Smooth muscle cell of the brain vasculature (primary cell): ENCODE data around the gene SMAD3.
"Not testable (repeated sequence)": the region's sequence is repeated elsewhere in the genome, so short reads cannot be mapped to it uniquely, and the experiment has no call there.

Experiments
- DNase-seq: peaks from one replicate; pipeline ENCODE4 v3.0.0-alpha.2; 2012; ENCODE audit warnings: low read depth, low spot score

The SMAD3 gene

GRCh38 chr15:67065531-67066005 is at the start of gene SMAD3:
Gene SMAD3 (plus strand): TSS chr15:67065602. CDS start chr15:67066155, 553 bp downstream.
- peak; percentile 83 for DNase-seq

- no peak for DNase-seq
These were observed 48.1 kb upstream of the SMAD3 start for GRCh38 chr15:67017311-67017710.

- no peak for DNase-seq
These were observed 47.4 kb upstream of the SMAD3 start for GRCh38 chr15:67018026-67018425.

DNA sequence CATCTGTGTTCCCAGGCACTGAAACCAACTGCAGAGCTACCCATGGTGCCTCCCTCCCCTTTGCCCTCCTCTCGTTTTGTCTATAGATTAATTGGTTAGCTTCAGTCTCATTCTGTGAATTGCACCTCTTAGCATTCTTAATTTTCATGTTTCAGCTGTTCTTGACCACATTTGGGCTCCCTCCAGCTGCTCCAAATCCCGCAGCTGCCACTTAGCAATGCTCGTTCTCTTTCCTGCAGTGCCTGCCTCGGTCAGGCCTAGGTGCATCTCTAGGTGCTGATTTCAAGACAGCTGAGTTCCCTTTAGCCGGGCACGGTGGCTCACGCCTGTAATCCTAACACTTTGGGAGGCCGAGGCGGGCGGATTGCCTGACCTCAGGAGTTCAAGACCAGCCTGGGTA is 47.0 kb upstream of the SMAD3 start:
- DNase-seq, result no peak

DNA sequence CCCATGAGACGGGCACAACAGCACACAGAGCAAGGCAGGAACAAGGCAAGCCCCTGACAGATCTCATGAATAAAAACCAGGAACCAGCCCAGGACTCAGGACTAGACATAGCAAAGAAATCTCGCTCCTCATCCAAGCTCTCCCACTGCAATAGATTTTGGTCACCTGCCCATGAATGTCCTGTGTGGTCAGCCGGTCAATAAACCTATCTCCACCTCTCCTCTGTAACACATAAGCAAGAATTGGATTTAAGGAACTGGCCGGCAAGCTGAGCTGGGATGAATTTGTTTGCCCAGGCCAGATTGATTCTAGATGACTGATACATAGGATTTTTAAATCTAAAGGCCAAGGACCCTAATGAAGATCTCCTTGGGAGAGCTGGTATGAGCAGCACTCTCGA is 46.3 kb upstream of the SMAD3 start:
- no peak for DNase-seq

- DNase-seq, result no peak
These were observed 45.4 kb upstream of the SMAD3 start for GRCh38 chr15:67019884-67020520.

DNA sequence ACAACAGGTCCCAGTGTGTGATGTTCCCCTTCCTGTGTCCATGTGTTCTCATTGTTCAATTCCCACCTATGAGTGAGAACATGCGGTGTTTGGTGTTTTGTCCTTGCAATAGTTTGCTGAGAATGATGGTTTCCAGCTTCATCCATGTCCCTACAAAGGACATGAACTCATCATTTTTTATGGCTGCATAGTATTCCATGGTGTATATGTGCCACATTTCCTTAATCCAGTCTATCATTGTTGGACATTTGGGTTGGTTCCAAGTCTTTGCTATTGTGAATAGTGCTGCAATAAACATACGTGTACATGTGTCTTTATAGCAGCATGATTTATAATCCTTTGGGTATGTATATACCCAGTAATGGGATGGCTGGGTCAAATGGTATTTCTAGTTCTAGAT is 44.7 kb upstream of the SMAD3 start:
- not testable (repeated sequence) for DNase-seq

DNA sequence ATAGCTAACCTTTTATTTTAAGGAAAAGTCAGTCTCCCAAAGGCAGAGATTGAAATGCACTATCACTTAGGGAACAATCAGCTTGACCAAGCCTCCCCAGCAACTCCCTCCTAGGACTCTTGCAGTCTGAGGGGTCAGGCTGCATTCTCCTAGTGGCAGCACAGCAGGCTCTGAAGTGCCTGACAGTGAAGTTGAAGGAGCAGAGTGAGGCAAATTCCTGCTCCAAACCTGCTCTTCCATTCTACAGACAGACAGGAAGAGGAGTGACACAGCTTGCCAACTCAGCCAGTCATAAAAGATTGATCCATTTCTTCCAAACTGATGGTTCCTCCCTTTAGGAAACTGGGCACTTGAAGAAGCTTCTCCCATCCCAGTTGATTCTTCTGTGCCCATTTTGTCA is 43.9 kb upstream of the SMAD3 start:
- DNase-seq, result no peak

GRCh38 chr15:67022587-67023105 is 42.8 kb upstream of the SMAD3 start:
- DNase-seq, result no peak

GRCh38 chr15:67023517-67024313 is 41.7 kb upstream of the SMAD3 start:
- no peak for DNase-seq

DNA sequence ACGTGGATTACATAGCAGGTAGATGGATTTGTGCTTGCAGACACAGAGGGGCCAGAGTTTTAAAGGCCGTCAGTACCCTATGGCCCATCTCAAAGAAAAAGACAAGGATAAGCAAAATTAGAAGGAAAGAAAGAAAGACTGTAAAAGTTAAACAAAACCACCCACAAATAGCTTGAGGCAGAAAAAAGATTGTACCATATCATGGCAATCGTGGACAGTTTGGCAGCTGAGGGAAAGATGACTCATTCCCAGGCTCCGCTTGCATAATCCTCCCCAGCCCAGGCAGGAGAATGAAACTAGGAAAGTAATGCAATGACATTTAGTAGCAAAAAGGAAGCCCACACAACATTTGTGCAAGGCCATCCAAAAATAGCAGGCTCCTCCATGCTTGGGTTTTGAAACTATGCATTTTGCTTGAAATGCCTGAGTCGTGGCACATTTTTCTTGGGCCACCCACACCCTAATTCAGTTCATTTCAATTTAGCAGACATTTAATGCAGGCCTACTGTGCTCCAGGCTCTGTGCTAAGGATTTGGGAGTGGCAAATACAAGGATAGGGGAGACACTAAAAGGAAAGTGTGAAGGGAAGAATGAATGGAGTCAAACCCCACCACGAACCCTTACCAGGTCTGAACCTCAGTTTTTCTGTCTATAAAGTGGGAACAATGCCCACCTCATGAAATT is 40.9 kb upstream of the SMAD3 start:
- DNase-seq, result peak; percentile 83

- DNase-seq, result no peak
These were observed 40.4 kb upstream of the SMAD3 start for GRCh38 chr15:67024998-67025368.

- DNase-seq, result no peak
These were observed 39.4 kb upstream of the SMAD3 start for GRCh38 chr15:67025719-67026609.

- DNase-seq, result no peak
These were observed 38.8 kb upstream of the SMAD3 start for GRCh38 chr15:67026610-67026967.

- DNase-seq, result not testable (repeated sequence)
These were observed 37.0 kb upstream of the SMAD3 start for GRCh38 chr15:67028440-67028839.

DNA sequence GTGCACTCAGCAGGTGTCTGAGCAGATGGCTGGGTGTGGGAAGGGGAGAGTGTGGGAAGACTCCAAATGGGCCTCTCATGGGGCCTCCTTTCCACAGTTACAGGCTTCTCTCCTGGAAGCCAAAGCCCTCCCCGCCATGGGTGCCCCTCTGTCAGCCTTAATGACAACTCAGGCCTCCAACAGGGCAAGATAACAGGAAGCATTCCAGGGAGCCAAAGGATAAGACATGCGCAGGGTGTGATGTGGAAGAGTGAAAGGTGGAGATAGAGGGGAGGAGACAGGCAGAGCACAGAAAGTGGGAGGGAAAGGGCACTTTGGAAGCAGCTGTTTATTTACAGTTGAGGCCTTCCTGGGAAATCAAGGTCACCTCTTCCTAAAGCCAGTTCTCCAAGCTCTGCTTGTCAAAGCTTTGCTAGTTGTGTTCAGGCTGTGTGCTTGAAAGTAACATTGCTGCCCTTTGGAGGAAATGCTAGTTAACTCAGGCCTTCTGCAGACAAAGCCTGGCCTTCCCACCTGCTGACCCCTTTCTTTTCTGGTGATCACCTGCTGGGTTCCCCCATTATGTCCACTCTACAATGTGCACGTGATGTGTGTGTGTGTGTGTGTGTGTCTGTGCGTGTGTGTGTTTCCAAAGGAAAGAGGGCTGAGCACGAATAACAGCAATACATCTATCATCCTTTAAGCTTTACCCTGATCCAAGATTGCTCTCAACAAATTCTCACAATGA is 35.2 kb upstream of the SMAD3 start:
- no peak for DNase-seq

DNA sequence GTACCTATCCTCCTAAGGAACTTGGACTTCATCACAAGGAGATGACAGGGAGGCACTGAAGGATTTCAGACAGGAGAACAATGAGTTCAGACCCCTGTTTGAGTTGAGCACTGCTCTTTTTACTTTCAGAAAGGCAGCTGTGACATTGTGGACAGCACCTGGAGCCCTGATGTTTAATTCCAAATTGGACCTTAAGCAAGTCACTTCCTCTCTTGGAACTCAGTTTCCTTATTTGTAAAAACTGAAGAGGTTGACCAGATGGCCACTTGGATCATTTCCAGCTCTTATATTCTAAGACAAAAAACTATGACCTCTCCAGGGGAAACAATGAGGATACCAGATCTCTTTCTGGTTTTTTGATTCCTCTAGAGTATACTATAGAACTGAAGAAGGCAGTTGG is 34.1 kb upstream of the SMAD3 start:
- no peak for DNase-seq

DNA sequence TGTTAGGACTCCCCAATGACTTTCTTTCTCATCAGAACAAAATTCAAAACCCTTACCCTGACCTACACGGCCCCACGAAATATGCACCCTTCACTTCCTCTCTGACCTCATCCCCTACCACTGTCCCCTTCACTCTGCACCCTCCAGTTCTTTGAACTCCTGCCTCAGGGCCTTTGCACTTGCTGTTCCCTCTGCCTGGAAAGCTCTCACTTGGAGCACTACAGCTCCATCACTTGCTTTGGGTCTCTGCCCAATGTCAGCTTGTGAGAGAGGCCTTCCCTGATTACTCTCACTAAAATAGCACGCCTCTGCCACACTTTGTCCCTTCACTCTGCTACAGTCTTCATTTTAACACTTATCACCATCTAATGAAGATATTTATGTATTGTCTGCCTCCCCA is 32.8 kb upstream of the SMAD3 start:
- no peak for DNase-seq

- no peak for DNase-seq
These were observed 32.4 kb upstream of the SMAD3 start for GRCh38 chr15:67033012-67033411.

DNA sequence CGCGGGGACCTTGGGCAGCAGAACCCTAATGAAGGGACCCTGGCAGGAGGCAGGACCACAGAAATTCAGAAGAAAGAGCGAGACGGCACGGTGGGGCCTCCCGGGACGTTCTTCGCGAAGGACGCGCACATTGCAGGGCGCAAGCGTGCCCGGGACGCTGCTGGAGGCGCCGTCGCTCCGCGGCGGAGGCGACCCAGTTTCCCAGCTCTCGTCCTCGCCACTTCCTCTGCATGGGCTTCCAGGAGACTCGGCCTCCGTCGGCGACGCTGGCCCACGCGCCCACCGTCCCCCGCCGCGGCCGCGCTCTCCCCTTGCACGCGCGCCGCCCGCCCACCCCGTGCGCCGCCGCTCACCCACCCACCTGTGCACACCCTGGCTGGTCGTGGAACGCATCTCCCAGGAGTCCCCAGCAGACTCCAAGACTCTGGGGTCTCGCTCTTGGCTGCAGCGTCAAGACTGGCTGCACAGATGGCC is 31.8 kb upstream of the SMAD3 start:
- no peak for DNase-seq

GRCh38 chr15:67035886-67036285 is 29.5 kb upstream of the SMAD3 start:
- DNase-seq, result no peak
